Activated CD4-positive, CD25-positive, alpha-beta regulatory T cell treated with anti-CD3 and anti-CD28 coated beads, Interleukin-2, amount 50 U/mL, for 24 hours (primary cell): ENCODE data around the gene COLEC11.
A peak's percentile ranks its signal among the peaks of the same experiment; 100 is the strongest.

Experiments
- ATAC-seq, 2 donors: fragments of 150-1000 bp; cut with Tn5 transposase; one replicate each; pipeline ENCODE4 v1.10.0; 2021; ENCODE audit warnings: mild to moderate bottlenecking in 1 of 2, moderate library complexity in 1 of 2

The COLEC11 gene

GRCh38 chr2:3585261-3586109, 9.4 kb upstream of the COLEC11 start:
- ATAC-seq = no peak

GRCh38 chr2:3586220-3586619, 8.7 kb upstream of the COLEC11 start:
- ATAC-seq = no peak

- ATAC-seq = no peak
Measured at GRCh38 chr2:3587021-3587420, 7.9 kb upstream of the COLEC11 start.

GRCh38 chr2:3587432-3587831, 7.5 kb upstream of the COLEC11 start:
- no peak for ATAC-seq

GRCh38 chr2:3588084-3588483, 6.8 kb upstream of the COLEC11 start:
- no peak for ATAC-seq

- no peak for ATAC-seq
Measured at GRCh38 chr2:3589086-3589485, 5.8 kb upstream of the COLEC11 start.

GRCh38 chr2:3595404-3595803, 492 bp downstream of the COLEC11 start:
- ATAC-seq = no peak

- peak; percentile 65 to 93 for ATAC-seq
Measured at GRCh38 chr2:3595985-3596384, 1.1 kb downstream of the COLEC11 start.

- ATAC-seq = no peak
Measured at GRCh38 chr2:3596901-3597417, 2.0 kb downstream of the COLEC11 start.

GRCh38 chr2:3597567-3597966, 2.7 kb downstream of the COLEC11 start:
- peak in 1 of 2 donors; percentile 19 for ATAC-seq

GRCh38 chr2:3598197-3598910, 3.4 kb downstream of the COLEC11 start:
- ATAC-seq = no peak

GRCh38 chr2:3598912-3599854, 4.3 kb downstream of the COLEC11 start:
- no peak for ATAC-seq

GRCh38 chr2:3600256-3600855, 5.4 kb downstream of the COLEC11 start:
- no peak for ATAC-seq

- ATAC-seq = no peak
Measured at GRCh38 chr2:3601561-3602271, 6.8 kb downstream of the COLEC11 start.

GRCh38 chr2:3602553-3603339, 7.8 kb downstream of the COLEC11 start:
- ATAC-seq = no peak

- no peak for ATAC-seq
Measured at GRCh38 chr2:3603536-3604206, 8.8 kb downstream of the COLEC11 start.

GRCh38 chr2:3604207-3604877, 9.4 kb downstream of the COLEC11 start:
- ATAC-seq = no peak

GRCh38 chr2:3604991-3605961, 10.4 kb downstream of the COLEC11 start:
- ATAC-seq = peak in 1 of 2 donors; percentile 35
